Liver (tissue), 9 donors: ENCODE measurements around the gene LRRC25. TPM values are rescaled to one million over a fixed set of nuclear protein-coding genes. Genes with fewer than 3 reads are reported as not detected.
A peak's percentile ranks its signal among the peaks of the same experiment; 100 is the strongest.

Experiments used
- DNase-seq: peaks from one replicate; pipeline ENCODE4 v3.0.0-alpha.2; 2017; ENCODE audit warnings: low spot score
- H3K27ac ChIP-seq, 2 donors: one replicate each; pipeline ENCODE4 v1.7.0; 2013; ENCODE audit warnings: inconsistent platforms in 2 of 2, low read length in 2 of 2, control low read depth in 1 of 2, low read depth in 1 of 2, mild to moderate bottlenecking in 1 of 2
- H3K27me3 ChIP-seq, 4 donors: one replicate each; pipeline versions ENCODE4 v1.6.1 to v1.7.0; 2013; ENCODE audit warnings: low read length in 3 of 4, inconsistent platforms in 1 of 4, mild to moderate bottlenecking in 1 of 4, moderate library complexity in 1 of 4; ENCODE audit not compliant: control insufficient read depth in 4 of 4, insufficient read depth in 4 of 4
- H3K36me3 ChIP-seq, 4 donors: one replicate each; pipeline versions ENCODE4 v1.6.1 to v1.7.0; 2013; ENCODE audit warnings: low read length in 3 of 4, mild to moderate bottlenecking in 3 of 4, low read depth in 1 of 4, moderate library complexity in 1 of 4; ENCODE audit not compliant: control insufficient read depth in 4 of 4, insufficient read depth in 3 of 4
- H3K4me1 ChIP-seq, 4 donors: one replicate each; pipeline versions ENCODE4 v1.6.1 to v1.7.0; 2013; ENCODE audit warnings: low read length in 3 of 4, mild to moderate bottlenecking in 3 of 4, moderate library complexity in 1 of 4; ENCODE audit not compliant: control insufficient read depth in 4 of 4, insufficient read depth in 4 of 4
- H3K4me3 ChIP-seq, 3 donors: one replicate each; pipeline versions ENCODE4 v1.6.1 to v1.7.0; 2013; ENCODE audit warnings: low read length in 3 of 3, control low read depth in 1 of 3, low read depth in 1 of 3, mild to moderate bottlenecking in 1 of 3
- H3K9ac ChIP-seq, 2 donors: one replicate each; pipeline ENCODE4 v1.7.0; 2013; ENCODE audit warnings: low read length in 2 of 2, mild to moderate bottlenecking in 2 of 2, moderate library complexity in 2 of 2, control low read depth in 1 of 2, low read depth in 1 of 2
- H3K9me3 ChIP-seq, 4 donors: one replicate each; pipeline versions ENCODE4 v1.6.1 to v1.7.0; 2013; ENCODE audit warnings: low read length in 3 of 4; ENCODE audit not compliant: control insufficient read depth in 4 of 4
- CTCF ChIP-seq: fragments of 150-350 bp; IDR thresholded peaks from 2 replicates; pipeline ENCODE4 v1.5.1; 2017; ENCODE audit warnings: improper control_type of control experiment, low read depth, low read length; ENCODE audit not compliant: missing input control
- EGR1 ChIP-seq, 2 donors: IDR thresholded peaks; 2 replicates each; pipeline ENCODE4 v1.6.1; 2016 to 2018; ENCODE audit warnings: antibody characterized with exemption in 2 of 2, low read depth in 2 of 2
- FOXA1 ChIP-seq: IDR thresholded peaks from 2 replicates; pipeline ENCODE4 v1.6.1; 2016; ENCODE audit warnings: antibody characterized with exemption
- FOXA2 ChIP-seq: IDR thresholded peaks from 2 replicates; pipeline ENCODE4 v1.6.1; 2016; ENCODE audit warnings: antibody characterized with exemption
- GABPA ChIP-seq, 2 donors: IDR thresholded peaks in 1 of 2; conservative IDR thresholded peaks in 1 of 2; 2 replicates each; pipeline ENCODE4 v1.6.1; 2016; ENCODE audit warnings: antibody characterized with exemption in 2 of 2, mild to moderate bottlenecking in 1 of 2, moderate library complexity in 1 of 2
- HNF4G ChIP-seq: IDR thresholded peaks from 2 replicates; pipeline ENCODE4 v1.6.1; 2016; ENCODE audit warnings: antibody characterized with exemption
- JUND ChIP-seq, 2 donors: IDR thresholded peaks; 2 replicates each; pipeline ENCODE4 v1.6.1; 2016; ENCODE audit warnings: antibody characterized with exemption in 2 of 2
- MAX ChIP-seq: IDR thresholded peaks from 2 replicates; pipeline ENCODE4 v1.6.1; 2016; ENCODE audit warnings: antibody characterized with exemption
- NR2F2 ChIP-seq: IDR thresholded peaks from 2 replicates; pipeline ENCODE4 v1.6.1; 2016; ENCODE audit warnings: antibody characterized with exemption
- RAD21 ChIP-seq, 2 donors: IDR thresholded peaks; 2 replicates each; pipeline ENCODE4 v1.6.1; 2016; ENCODE audit warnings: antibody characterized with exemption in 2 of 2, mild to moderate bottlenecking in 2 of 2
- REST ChIP-seq: IDR thresholded peaks from 2 replicates; pipeline ENCODE4 v1.6.1; 2016; ENCODE audit warnings: antibody characterized with exemption, mild to moderate bottlenecking
- RXRA ChIP-seq, 2 donors: IDR thresholded peaks; 2 replicates each; pipeline ENCODE4 v1.6.1; 2017 to 2018; ENCODE audit warnings: antibody characterized with exemption in 2 of 2, mild to moderate bottlenecking in 1 of 2
- SP1 ChIP-seq: IDR thresholded peaks from 2 replicates; pipeline ENCODE4 v1.6.1; 2018; ENCODE audit warnings: antibody characterized with exemption, mild to moderate bottlenecking
- YY1 ChIP-seq: IDR thresholded peaks from 2 replicates; pipeline ENCODE4 v1.6.1; 2016; ENCODE audit warnings: antibody characterized with exemption, mild to moderate bottlenecking
- WGBS: extraction: QIAGEN DNeasy Blood & Tissue Kit; methylation state at CpG from one replicate; pipeline ENCODE4 v1.1.7; 2013; 5-methylcytosine and 5-hydroxymethylcytosine counted together
- polyA plus RNA-seq, 2 donors: library from polyadenylated mRNA; stranded (reverse) in 1 of 2; unstranded in 1 of 2; fragments of 200-250 nt in 1 of 2; fragments of >200 nt in 1 of 2; fragmentation: Nextera tagmentation in 1 of 2; extraction: Ambion mirVana in 1 of 2; gene quantifications; one replicate each; pipeline versions ENCODE4 v1.2.1 to v1.2.3, GENCODE V29; 2013 to 2015
- total RNA-seq, 2 donors: library from RNA; depleted of rRNA; stranded (reverse); fragments of >200 nt; gene quantifications; one replicate each; pipeline ENCODE4 v1.2.3, GENCODE V29; 2014
- TF ChIP-seq, protein P1 (sequence below): IDR thresholded peaks from 2 replicates; pipeline ENCODE4 v1.6.1; 2016; ENCODE audit warnings: antibody characterized with exemption
- donor health status: healthy.
- donor health status: healthy.
- donor health status: healthy.
- donor health status: healthy.
- donor health status: healthy.

Gene LRRC25
- total and polyA plus RNA-seq, 4 donors, result 2.3 to 13.4 (median 6.9) TPM

GRCh38 chr19:18368504-18369222 lies 28.8 kb downstream of the LRRC25 start:
- 85% methylated on average over 15 of the region's 15 CpGs for WGBS
- DNase-seq, result no peak
- peaks cover 0 to 3% (median 1%) of the 10 kb centered on the region in 4 donors for H3K36me3 ChIP-seq
- no peak overlapping the region for H3K27ac ChIP-seq
- H3K4me1 ChIP-seq, result peaks cover under 1 to 6% (median 3%) of the 10 kb centered on the region in 4 donors
- no peak for TF ChIP-seq NR2F2
- TF ChIP-seq RXRA (IDR thresholded peaks at IDR 0.05), result no peak
- TF ChIP-seq FOXA2, result no peak
- TF ChIP-seq GABPA (IDR thresholded peaks at IDR 0.05 in 1 of 2, conservative IDR thresholded peaks at IDR 0.05 in 1 of 2), result no peak
- no peak for TF ChIP-seq YY1
- TF ChIP-seq HNF4G, result no peak
- TF ChIP-seq, protein P1, sequence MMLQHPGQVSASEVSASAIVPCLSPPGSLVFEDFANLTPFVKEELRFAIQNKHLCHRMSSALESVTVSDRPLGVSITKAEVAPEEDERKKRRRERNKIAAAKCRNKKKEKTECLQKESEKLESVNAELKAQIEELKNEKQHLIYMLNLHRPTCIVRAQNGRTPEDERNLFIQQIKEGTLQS, result no peak
- no peak for TF ChIP-seq MAX
- no peak for TF ChIP-seq FOXA1
- TF ChIP-seq RAD21 (IDR thresholded peaks at IDR 0.05), result no peak
- no peak for TF ChIP-seq EGR1 (IDR thresholded peaks at IDR 0.05; ENCODE audit: low read depth in 2 of 2)
- no peak for TF ChIP-seq CTCF
- TF ChIP-seq SP1, result no peak
- H3K9me3 ChIP-seq, result no peaks in the 10 kb centered on the region
- H3K9ac ChIP-seq, result no peak overlapping the region
- H3K27me3 ChIP-seq, result no peaks in the 10 kb centered on the region
- H3K4me3 ChIP-seq, result no peak overlapping the region

GRCh38 chr19:18366021-18366435 lies 31.4 kb downstream of the LRRC25 start:
- Histone ChIP-seq H3K9me3 (no peaks in the 10 kb centered on the region), H3K27ac (peak overlapping the region; percentile 33 to 77), H3K4me3 (no peak overlapping the region), H3K4me1 (peaks cover 2 to 5% (median 3%) of the 10 kb centered on the region in 4 donors), H3K9ac (peak overlapping the region in 1 of 2 donors; percentile 31), H3K36me3 (peaks cover 2 to 13% (median 8%) of the 10 kb centered on the region in 4 donors), H3K27me3 (no peaks in the 10 kb centered on the region)
- WGBS, result 85% methylated on average over 2 of the region's 2 CpGs
- DNase-seq, result no peak
- TF ChIP-seq REST (no peak), EGR1 (IDR thresholded peaks at IDR 0.05; ENCODE audit: low read depth in 2 of 2) (no peak), RXRA (IDR thresholded peaks at IDR 0.05) (no peak), HNF4G (no peak), FOXA2 (no peak), JUND (IDR thresholded peaks at IDR 0.05) (no peak), MAX (no peak), SP1 (no peak), RAD21 (IDR thresholded peaks at IDR 0.05) (no peak)
